Head of caudate nucleus (tissue), 42 donors: ENCODE results near the gene OSBPL2.

ENCODE experiments used
- DNase-seq, 42 donors: peaks; one replicate each; pipeline versions ENCODE4 v3.0.0 to v3.0.0-alpha.2; 2020 to 2021; ENCODE audit warnings: mixed read lengths in 7 of 42
- intact Hi-C: fragments of 100-400 bp; cut with DNase I; formaldehyde crosslinking; loops from one replicate; pipeline ENCODE4 v1.15.0; 2022

Gene OSBPL2

DNA sequence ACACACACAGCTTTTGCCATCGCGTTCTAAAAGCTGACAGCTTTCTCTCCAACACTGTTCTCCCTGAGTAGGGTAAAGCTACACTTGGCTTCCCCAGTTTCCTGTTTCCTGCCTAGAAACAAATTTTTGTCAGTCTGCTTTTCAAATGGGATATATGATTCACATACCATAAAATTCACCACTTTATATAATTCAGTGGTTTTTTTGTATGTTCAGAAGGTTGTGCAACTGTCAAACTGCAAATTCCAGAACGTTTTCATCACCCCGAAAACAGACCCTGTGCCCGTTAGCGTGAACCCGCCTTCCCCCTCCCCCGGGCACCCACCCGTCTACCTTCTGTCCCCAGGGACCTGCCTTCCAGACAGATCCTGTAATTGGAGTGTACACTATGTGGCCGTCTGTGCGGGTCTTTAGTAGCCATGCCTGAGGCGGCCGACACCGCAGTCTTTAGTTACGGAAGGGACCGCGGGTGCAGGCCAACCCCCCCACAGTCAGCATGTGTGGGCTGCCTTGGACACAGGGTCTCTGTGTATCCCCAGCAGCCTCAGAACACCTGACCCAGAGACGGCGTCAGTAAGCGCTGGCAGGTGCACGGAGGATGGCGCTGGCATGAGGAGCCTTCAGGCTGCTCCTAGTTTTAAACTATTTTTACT lies 34.8 kb upstream of the OSBPL2 start:
- DNase-seq: peak in 1 of 42 donors; percentile 24
- intact Hi-C loops: no loop called here

DNA sequence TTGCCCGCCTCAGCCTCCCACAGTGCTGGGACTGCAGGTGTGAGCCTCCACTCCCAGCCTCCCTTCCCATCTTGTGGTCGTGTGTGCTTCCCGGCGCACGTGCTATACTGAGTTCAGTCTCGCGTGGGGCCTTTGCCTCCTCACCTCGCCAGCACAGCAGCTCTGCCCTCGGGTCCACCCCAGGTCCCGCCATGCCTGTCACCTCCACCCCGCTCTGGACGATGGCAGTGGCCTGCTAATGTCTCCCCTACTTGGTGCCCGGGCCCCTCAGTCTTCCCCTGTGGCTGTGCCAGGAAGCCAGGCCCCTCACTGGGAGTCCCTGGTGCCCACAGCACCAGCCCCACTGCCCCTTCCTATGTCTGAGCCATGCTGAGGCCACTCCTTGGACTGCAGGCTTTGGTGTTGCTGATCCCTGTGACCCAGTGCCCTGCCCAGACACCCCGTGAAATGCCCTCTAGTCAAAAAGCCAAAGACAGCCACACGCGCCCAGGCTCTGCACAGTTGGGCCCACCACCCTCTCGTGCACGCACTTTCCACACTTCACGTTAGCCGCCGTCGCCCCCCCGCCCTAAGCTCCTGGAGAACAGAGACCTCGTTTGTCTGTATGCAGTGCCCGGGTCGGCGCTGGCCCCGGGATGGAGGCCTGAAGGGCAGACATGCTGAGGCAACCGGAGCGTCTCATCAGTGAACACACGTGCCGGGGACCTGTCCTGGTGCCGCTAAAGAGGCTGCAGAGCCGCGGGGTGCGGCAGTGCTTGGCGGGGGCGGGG lies 32.5 kb upstream of the OSBPL2 start:
- intact Hi-C loops: no loop called here
- peak in 2 of 42 donors; percentile 9 to 28 for DNase-seq

DNA sequence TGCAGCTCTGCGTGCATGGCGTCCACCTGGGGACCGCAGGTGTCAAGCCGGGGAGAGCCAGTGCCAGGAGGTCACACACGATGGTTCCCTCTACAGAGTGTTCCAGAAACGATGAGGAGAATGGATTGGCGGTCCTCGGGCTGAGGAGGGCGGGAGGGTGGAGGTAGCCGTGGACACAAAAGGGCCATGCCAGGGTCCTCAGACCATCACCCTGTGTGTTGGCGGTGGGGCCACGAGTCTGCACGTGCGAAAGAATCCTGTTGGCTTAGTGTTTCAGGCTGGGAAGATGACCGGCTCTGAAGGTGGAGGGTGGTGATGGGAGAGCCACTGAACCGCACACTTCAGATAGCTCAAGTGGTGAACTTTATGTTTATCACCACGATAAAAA lies 31.9 kb upstream of the OSBPL2 start:
- intact Hi-C loops: no loop called here
- DNase-seq: no peak

DNA sequence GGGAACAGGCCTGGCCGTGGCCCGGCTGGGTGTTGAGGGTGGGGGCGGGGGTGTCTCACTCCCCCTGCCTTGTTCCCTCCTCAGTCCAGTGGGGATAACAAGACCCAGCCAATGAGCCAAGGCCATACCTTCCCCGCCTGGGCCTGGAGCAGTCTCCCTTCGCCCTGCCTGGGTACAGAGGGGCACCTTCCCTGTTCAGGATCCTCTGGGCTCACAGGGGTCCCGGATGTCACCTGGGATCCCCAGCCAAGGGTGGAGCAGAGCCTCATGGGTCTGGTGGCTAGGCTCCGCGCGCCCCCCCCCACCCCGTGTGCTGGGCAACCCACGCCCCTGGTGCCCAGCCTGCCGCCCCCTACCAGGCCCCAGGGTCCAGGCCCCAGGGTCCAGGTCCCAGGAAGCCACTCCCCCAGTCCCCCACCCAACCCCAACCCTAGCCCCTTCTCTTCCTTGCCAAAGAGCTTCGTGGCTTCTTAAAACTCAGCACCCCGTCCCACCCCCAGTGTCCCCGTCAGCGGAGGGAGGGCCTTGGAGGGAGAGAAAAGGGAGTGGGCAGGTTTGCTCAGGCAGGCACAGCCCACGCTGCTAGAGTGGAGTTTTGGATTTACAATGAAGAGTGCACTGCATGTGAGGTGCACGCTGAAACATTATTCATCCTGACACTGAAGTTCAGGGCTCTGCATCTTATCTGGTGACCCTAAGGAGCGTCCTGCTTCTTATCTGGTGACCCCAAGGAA lies 30.1 kb upstream of the OSBPL2 start:
- intact Hi-C loops: no loop called here
- peak; percentile 38 to 93 (median 72) for DNase-seq

DNA sequence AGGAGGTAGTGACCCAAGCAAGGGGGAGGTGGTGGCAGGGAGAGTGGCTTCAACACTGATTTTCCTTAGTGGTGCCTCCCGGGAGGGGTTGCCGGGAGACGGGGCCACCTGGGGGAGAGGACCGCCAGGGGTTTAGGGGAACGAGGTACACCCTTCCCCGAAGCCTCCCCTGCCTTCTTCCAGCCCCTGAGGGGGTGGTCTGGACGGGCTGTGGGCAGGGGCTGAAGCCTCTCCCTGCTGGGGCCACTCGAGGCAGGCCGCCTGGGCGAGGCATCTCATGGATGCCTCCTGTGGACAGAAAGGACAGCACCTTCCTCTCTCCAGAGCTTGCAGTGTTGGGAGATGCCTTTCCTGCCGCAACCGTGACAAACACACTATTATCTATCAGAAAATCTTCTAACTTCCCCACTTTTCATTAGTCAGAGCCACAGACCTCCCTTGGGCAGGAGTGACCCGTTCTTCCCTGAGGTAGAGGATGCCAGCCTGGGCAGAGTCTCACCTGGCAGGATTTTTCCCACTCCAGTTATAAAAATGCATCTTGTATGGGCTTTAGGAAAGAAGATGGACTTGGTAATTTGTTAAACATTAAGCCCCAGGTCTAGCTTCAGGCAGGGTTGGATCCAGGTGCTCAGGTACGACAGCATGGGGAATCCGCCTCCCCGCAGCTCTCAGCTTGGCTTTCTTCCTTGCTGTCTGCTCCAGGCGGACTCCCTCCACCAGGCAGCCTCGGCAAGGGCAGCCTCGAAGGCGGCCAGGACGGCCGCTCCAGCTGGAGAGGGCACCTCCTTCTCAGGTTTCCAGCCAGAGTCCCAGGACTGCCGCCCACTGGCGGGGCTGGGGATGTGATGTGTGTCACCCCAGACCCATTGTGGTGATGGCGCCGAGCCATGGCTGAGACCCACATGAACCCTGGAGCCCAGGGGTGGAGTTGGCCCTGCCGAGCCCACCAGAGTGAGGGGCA lies 29.2 kb upstream of the OSBPL2 start:
- no peak for DNase-seq
- intact Hi-C loops: no loop called here

DNA sequence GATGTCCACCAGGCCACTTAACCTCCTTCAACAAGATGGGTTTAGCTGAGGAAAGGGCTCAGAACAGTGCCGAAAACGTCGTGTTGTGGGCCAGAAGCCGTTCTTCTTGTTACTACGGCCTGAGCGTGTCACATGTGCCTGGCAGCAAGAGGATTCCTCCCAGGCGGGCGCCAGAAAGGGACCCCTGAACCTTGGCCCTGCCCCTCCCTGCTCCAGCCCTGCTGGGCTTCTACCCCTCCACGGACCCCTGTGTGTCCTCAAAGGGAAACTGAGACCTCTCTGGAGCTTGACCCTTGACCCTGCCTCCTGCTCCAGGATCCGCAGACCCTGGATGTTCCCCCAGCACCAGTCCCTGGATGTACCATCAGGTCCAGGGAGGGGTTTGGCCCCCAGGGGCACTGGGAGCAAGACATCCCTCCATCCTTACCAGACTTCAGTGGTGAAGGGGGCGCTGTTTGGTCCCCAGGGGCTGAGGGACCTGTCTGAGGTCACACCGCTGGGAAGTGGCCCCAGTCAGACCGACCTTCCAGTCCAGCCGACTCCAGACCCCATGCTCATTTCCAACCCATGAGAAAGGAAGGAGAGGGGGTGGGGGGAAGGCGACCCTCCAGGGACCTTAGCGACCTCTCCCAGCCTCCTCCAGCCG lies 28.3 kb upstream of the OSBPL2 start:
- DNase-seq: no peak
- intact Hi-C loops: no loop called here

DNA sequence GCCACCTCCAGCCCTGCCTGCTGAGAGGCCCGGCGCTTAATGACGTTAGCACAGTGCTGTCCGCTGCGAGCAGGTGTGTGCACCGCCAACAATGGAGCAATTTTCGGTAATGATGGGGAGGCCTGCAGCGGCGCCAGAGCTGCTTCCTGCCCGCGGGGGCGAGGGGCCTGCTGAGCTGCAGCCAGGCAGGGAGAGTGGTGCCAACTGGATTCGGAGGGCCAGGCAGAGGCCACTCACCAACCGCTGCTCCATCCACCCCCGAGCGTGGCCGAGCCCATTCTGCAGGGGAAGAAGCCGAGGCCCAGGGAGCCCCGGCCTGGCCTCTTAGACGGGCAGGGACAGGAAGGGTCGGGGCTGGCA lies 27.8 kb upstream of the OSBPL2 start:
- no peak for DNase-seq
- intact Hi-C loops: no loop called here

DNA sequence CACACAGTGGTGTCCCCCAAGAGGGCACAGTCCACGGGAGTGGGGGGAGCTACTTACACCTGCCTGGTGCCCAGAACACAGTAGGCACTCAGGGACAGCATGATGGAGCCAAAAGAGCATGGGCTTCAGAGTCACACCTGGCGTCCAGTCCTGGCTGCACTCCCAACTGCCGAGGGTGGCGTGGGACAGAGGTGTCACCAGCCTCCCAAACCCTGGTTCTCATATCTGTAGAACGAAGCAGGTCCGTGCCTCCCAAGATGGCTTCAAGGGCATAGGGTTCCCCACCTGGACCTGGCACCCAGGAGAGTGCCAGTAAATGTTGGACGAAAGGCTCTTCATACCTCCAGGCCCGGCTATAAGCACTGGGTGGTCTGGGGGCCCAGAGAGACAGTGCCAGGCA lies 27.1 kb upstream of the OSBPL2 start:
- intact Hi-C loops: no loop called here
- DNase-seq: no peak

DNA sequence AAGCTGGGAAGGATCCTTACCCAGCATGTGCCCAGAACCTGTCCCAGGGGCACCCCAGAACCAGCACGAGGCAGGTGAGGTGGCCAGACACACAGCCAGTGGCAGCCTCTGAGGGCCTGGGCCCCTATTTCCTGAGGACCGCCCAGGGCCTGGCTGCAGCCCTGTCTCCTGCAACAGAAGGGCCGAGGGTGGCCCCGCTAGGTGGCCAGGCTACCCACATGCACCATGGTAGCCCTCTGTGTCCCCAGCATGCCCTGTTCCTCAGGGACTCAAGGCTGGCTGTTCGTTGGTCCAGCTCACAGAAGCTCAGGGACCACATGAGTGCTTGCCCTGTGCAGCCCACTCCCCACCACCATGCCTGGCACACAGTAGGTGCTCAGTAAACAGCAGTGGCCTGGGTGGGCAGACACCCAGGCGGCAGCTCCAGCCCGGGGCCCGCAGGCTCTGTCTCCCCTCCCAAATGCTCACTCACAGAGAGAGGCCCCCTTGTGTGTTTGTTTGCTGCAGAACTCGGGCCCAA lies 26.5 kb upstream of the OSBPL2 start:
- intact Hi-C loops: no loop called here
- no peak for DNase-seq

DNA sequence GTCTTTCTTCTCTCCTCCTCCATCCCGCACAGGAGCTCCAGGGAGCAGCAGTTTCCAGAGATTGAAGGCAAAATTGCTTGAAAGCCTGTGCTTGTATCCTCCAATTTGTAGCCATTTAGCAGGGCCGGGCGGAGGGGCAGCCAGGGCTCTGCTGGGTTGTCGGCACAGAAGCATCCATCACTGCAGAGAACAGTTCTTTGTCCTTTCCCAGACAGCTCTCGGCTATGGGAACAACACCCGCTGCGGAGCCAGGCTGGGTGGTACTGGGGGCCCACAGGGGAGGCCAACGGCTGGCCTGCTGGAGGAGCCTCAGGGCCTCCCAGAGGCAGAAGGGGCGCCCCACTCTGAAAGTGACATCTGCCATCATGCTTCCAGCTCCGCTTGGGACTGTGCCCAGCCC lies 26.0 kb upstream of the OSBPL2 start:
- no peak for DNase-seq

DNA sequence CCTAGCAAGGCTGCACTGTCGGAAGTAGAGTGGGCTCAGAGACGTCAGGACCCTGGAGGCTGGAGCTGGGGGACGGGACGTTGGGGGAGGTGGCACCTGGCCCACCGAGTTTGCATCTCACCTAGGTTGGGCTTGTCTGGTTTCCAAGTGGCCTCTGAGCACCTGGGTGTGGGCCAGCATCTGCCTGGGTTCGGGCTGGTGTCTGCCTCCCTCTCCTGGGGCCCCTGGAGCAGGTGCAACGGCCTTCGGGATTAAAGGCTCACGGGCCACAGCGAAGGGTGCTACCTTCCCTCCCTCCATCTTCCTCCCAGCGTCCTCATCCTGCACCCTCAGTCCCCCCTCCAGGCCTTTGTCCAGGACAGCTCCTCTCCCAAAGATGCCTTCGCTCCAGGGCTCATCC lies 24.3 kb upstream of the OSBPL2 start:
- DNase-seq: no peak
- intact Hi-C loops: no loop called here

More for the DNA sequence above, 26.0 kb upstream of the OSBPL2 start:
- intact Hi-C loops: no loop called here

DNA sequence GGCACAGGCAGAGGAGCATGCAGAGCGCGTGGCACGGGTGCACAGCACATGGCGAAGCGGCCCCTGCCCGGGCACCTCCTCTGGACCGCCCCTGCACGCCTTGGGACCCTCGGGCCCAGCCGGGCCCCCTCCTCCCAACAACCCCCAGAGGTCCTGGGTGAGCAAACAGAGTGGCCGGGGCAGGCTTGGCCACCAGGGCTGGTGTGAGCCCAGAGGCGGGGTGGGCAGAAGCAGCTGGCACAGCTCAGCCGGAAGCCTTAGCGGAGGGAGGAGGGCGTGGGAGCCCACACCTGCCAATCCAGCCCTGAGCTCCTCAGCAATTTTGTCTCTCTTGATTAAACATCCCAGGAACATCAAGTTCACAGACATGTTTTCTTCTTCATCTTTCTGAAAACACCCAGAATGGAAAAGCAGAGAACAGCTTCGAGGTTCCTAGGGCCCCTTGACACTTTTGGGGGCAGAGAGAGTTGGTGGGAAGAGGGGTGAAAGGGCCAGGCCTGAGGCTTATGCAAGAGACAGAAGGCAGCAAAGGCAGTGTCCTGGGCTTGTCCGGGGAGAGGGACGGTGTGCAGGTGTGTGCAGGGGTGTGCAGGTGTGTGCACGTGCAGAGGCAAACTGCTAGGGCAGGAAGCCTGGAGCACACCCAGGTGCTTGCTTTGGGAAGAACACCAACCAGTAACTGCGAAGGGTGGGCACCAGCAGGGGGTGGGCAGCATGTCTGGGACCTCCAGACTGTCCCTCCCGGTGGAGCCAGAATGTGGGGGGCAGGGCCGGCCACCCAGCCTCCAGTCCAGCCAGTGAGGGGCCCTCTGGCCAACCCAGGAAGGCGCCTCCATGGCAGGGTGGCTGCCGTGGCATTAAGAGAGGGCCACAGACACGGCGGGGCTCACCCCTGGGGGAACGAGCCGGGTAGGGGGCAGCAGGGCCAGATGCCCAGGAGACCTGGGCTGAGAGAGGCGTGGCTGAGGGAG lies 23.0 kb upstream of the OSBPL2 start:
- DNase-seq: peak in 34 of 42 donors; percentile 36 to 86 (median 62)
- intact Hi-C loops: no loop called here

DNA sequence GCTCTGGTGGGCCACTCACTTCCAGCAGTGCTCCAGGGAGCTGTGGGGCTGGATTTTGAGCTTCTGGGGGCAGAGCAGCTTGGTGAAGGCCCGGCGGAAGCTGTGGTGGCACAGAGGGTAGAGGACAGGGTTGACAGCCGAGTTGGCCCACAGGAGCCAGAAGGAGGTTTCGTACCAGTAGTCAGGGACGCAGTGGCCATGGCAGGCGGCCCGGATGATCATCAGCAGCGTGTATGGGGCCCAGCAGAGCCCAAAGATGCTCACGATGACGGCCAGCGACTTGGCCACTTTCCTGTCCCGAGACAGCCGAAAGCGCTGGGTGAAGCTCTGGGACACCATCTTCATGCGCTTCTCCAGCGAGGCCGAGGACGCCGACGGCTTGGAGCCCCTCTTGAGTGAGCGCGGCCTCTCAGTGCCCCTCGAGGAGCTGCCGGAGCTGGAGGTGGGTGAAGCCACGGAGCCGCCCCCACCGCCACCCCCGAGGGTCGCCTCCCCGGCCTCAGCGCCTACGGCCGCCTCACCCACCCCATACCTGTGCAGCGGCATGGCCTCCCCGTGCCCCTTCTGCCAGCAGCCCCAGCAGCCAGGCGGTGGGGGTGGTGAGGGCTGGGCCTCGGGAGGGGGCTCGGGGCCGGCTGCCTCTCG lies 22.2 kb upstream of the OSBPL2 start:
- no peak for DNase-seq
- intact Hi-C loops: no loop called here

DNA sequence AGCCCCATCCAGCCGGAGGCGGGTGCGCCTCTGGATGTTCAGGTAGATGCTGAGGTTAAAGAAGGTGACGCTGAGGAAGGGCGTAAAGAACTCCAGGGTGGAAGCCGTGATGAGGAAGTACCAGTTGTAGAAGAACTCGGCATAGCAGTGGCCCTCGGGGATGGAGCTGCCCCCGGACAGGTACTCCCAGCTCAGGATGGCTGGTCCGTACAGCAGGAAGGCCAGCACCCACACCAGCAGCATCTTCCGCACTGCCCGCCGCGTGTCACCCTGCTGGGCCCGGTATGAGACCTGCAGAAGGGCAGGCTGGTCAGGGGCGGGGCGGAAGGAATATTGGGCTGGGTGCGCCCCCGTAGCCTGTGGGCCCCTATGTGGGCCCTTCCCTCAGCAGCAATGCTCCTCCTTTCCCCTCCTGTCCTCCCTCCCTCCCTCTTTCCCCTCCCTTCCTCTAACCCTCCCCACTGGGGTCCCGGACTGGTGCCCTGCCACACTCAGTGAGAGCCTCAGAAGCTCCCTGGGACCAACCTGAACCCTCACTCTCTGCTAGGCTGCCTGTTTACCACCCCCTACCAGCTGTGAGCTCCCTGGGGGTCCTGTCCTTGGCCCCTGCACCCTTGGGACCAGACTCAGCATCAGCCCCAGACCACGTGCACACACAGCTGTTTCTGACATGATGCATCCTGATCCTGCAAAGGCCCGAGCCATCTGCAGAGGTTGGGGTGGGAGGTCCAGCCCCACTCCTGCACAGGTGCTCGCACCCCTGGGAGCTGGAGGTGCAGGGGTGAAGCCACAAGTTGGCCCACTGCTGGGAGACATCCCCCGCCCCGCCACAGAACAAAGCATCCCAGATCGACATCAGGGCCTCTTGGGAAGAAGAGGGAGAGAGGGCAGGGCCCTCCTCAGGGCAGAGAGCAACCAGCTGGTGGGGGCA lies 21.4 kb upstream of the OSBPL2 start:
- intact Hi-C loops: no loop called here
- no peak for DNase-seq

DNA sequence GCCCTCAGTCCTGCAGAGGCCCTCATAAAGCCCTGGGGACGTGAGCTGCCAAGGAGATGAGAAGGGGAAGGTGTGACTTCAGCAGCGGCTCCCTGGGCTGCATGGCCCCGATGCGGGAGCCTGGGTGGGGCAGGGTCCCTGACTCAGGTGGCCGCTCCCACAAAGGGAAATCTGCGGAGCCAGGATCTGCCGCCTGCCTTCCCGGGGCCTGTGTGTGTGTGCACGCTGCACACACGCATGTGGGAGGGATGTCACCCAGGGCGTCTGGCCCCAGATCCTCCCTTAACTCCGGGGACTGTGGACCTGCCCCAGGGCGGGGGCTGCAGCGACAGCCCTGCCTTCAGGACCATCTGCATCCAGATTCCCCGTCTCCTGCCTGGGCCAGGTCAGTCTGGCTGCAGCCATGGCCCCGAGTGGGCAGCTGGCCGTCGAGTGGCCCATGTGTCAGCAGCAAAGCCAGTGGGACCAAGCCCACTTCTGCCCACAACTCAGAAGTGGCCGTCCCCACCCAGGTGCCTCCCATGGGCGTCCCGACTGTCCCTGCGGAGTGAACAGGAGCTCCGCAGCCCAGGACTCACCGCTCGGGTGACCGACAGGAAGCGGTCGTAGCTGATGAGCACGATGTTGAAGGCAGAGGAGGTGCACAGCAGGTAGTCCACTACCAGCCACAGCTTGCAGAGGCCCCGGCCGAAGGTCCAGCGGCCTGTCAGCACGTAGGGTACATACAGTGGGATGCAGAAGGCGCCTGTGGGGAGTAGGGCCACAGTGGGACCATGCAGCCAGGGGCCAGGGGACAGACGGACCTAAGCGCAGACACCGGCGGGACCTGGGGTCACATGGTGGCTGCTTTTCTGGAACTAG lies 20.2 kb upstream of the OSBPL2 start:
- DNase-seq: no peak
- intact Hi-C loops: no loop called here
